Suprapubic skin (tissue), 4 donors: ENCODE data around the gene MAGEB10.

Source experiments
- EP300 ChIP-seq: sonication (generic); formaldehyde crosslinking; IDR thresholded peaks from one replicate; pipeline ENCODE4 v1.6.1; 2017; ENCODE audit warnings: antibody characterized with exemption
- POLR2A ChIP-seq, 2 donors: fragments of 450-650 bp; IDR thresholded peaks; one replicate each; pipeline ENCODE4 v1.6.1; 2017; ENCODE audit warnings: antibody characterized with exemption in 2 of 2, mild to moderate bottlenecking in 2 of 2, moderate library complexity in 2 of 2
- POLR2AphosphoS5 ChIP-seq, 3 donors: sonication (generic); formaldehyde crosslinking; IDR thresholded peaks; one replicate each; pipeline ENCODE4 v1.6.1; 2017; ENCODE audit warnings: antibody characterized with exemption in 3 of 3
- TF ChIP-seq, protein P1 (sequence below), 2 donors: fragments of 200-600 bp in 1 of 2; fragments of 450-650 bp in 1 of 2; sonication (generic) in 1 of 2; IDR thresholded peaks; one replicate each; pipeline ENCODE4 v1.5.1; 2016 to 2019; ENCODE audit warnings: antibody characterized with exemption in 2 of 2, mild to moderate bottlenecking in 1 of 2, moderate library complexity in 1 of 2

DNA sequence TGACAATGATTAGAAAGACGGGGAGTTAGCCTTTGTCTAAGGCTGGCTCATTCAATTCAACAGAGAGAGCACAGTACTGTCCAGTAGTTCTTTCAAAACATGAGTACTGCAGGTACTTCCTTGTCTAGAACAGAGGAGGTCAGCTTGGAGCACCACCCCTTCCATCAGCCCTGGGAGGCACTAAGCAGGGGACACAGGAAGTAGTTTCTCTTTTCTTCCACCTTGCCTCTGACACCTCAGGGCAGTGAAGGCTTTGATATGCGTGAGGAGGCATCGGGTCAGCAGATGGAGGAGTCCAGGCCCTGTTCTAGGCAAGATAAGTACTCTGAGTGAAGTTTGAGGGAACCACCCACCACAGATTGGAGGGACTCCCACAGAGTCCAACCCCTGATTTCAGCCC, 33.1 kb downstream of the MAGEB10 start:
- TF ChIP-seq POLR2A (IDR thresholded peaks at IDR 0.05) (no peak), POLR2AphosphoS5 (IDR thresholded peaks at IDR 0.05) (no peak), EP300 (no peak)
- TF ChIP-seq, protein P1, sequence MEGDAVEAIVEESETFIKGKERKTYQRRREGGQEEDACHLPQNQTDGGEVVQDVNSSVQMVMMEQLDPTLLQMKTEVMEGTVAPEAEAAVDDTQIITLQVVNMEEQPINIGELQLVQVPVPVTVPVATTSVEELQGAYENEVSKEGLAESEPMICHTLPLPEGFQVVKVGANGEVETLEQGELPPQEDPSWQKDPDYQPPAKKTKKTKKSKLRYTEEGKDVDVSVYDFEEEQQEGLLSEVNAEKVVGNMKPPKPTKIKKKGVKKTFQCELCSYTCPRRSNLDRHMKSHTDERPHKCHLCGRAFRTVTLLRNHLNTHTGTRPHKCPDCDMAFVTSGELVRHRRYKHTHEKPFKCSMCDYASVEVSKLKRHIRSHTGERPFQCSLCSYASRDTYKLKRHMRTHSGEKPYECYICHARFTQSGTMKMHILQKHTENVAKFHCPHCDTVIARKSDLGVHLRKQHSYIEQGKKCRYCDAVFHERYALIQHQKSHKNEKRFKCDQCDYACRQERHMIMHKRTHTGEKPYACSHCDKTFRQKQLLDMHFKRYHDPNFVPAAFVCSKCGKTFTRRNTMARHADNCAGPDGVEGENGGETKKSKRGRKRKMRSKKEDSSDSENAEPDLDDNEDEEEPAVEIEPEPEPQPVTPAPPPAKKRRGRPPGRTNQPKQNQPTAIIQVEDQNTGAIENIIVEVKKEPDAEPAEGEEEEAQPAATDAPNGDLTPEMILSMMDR (IDR thresholded peaks at IDR 0.05): no peak
